Cortex of kidney (tissue), 1 donor: ENCODE results near the gene OR6N2.

ENCODE experiments used
- DNase-seq: peaks from one replicate; lab custom pipeline; 2025; lab: John Stamatoyannopoulos, UW

Gene OR6N2

GRCh38 chr1:158754420-158754819 is 26.6 kb downstream of the OR6N2 start, which contains the start of gene OR6K6:
Gene OR6K6 (plus strand): TSS chr1:158754720. CDS start chr1:158754888, 168 bp downstream.
- DNase-seq: no peak

- DNase-seq: no peak
These were observed 28.8 kb downstream of the OR6N2 start for GRCh38 chr1:158752155-158752712.

GRCh38 chr1:158735848-158736247 is 45.2 kb downstream of the OR6N2 start:
- no peak for DNase-seq

- no peak for DNase-seq
These were observed 48.5 kb downstream of the OR6N2 start for GRCh38 chr1:158732524-158732923.

DNA sequence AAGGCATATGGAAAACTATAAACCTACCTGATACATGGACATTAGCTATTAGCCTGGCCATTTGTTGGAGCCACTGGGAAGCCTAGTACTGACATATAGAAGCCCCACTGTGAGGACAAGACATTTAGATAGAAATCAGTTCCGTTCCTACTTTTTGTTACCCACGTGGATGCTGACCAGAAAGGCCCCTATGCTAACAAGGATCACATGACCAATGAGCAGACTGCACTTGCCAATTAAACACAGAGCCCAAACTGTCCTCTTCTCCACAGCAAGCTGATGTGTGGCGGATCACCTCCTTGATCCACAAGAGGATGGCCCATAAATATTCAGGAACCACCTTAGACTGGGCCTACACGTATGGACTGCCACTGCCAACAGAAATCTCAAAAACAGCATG is 49.3 kb downstream of the OR6N2 start:
- no peak for DNase-seq

GRCh38 chr1:158730453-158730852 is 50.6 kb downstream of the OR6N2 start:
- no peak for DNase-seq

DNA sequence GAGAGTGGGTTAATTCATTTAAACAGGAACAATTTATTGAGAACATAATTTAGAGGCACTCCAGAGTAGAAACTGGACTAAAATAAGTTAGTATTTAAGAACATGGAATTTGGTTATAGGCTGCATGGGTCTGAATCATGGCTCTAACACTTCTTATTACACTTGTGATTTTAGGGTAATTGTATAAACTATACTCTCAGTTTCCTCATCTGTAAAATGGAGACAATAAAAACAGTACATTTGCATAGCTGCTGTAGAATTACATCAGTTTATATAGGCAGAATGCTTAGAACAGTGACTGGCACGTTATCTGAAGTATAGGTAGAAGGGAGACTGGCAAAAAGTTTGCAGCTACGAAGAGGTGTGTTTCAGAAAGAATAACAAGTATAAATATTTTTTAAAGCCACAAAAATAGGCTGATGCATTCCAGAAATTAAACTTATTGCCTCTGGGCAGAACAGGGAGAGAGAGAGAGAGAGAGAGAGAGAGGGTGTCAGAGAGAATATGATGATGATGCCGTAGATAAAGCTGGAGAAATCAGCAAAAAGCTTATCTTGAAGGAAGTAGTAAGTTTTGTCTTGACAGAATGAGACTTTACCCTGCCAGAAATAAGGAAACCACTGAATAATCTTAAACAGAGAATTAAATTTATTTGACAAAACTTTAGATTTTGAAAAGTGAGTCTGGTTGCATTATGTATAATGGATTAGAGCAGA is 52.3 kb downstream of the OR6N2 start:
- DNase-seq: no peak

- DNase-seq: no peak
These were observed 56.6 kb downstream of the OR6N2 start for GRCh38 chr1:158724442-158724841.
